Hepatocyte (in vitro differentiated cells): ENCODE measurements around the gene CRELD2. TPM values are rescaled to one million over a fixed set of nuclear protein-coding genes. Genes with fewer than 3 reads are reported as not detected.

Experiments used
- DNase-seq: peaks from one replicate; pipeline ENCODE4 v3.0.0-alpha.2; 2016; ENCODE audit warnings: low spot score
- H2AFZ ChIP-seq: fragments of 200-600 bp; sonication (generic); 2 replicates; pipeline ENCODE4 v1.6.0; 2016; ENCODE audit warnings: antibody characterized with exemption, mild to moderate bottlenecking
- H3K27ac ChIP-seq: fragments of 200-600 bp; sonication (generic); 2 replicates; pipeline ENCODE4 v1.5.1; 2016; ENCODE audit warnings: mild to moderate bottlenecking
- H3K27me3 ChIP-seq: fragments of 200-600 bp; sonication (generic); 2 replicates; pipeline ENCODE4 v1.6.1; 2016
- H3K36me3 ChIP-seq: fragments of 200-600 bp; sonication (generic); replicated peaks from 2 replicates; pipeline ENCODE4 v1.5.1; 2016; ENCODE audit warnings: low read depth; ENCODE audit not compliant: insufficient read depth
- H3K4me1 ChIP-seq: fragments of 200-600 bp; sonication (generic); 2 replicates; pipeline ENCODE4 v1.5.1; 2016; ENCODE audit warnings: mild to moderate bottlenecking, moderate library complexity; ENCODE audit not compliant: insufficient read depth
- H3K4me2 ChIP-seq: fragments of 200-600 bp; sonication (generic); 2 replicates; pipeline ENCODE4 v1.6.0; 2016
- H3K4me3 ChIP-seq: fragments of 200-600 bp; sonication (generic); 2 replicates; pipeline ENCODE4 v1.5.1; 2016; ENCODE audit warnings: mild to moderate bottlenecking
- H3K79me2 ChIP-seq: fragments of 200-600 bp; sonication (generic); 2 replicates; pipeline ENCODE4 v1.6.0; 2017; ENCODE audit warnings: mild to moderate bottlenecking
- H3K9me2 ChIP-seq: fragments of 200-600 bp; sonication (generic); replicated peaks from 2 replicates; pipeline ENCODE4 v1.6.0; 2017; ENCODE audit warnings: mild to moderate bottlenecking; ENCODE audit not compliant: insufficient read depth
- H3K9me3 ChIP-seq: fragments of 200-600 bp; sonication (generic); 2 replicates; pipeline ENCODE4 v1.5.1; 2016; ENCODE audit warnings: low read depth, mild to moderate bottlenecking
- H4K20me1 ChIP-seq: fragments of 200-600 bp; sonication (generic); 2 replicates; pipeline ENCODE4 v1.6.0; 2016; ENCODE audit warnings: mild to moderate bottlenecking; ENCODE audit not compliant: insufficient read depth, poor library complexity, severe bottlenecking
- CTCF ChIP-seq: fragments of 200-600 bp; sonication (generic); IDR thresholded peaks from 2 replicates; pipeline ENCODE4 v1.5.1; 2016; ENCODE audit warnings: antibody characterized with exemption, mild to moderate bottlenecking; ENCODE audit not compliant: poor library complexity
- EZH2 ChIP-seq: fragments of 200-600 bp; sonication (generic); IDR thresholded peaks from 2 replicates; pipeline ENCODE4 v1.6.1; 2016; ENCODE audit warnings: antibody characterized with exemption, mild to moderate bottlenecking, borderline replicate concordance
- EZH2phosphoT487 ChIP-seq: fragments of 200-600 bp; sonication (generic); IDR thresholded peaks from one replicate; pipeline ENCODE4 v1.6.1; 2018; ENCODE audit warnings: antibody characterized with exemption, mild to moderate bottlenecking, low read depth, moderate library complexity; ENCODE audit not compliant: unreplicated experiment, severe bottlenecking
- WGBS: methylation state at CpG from one replicate; pipeline ENCODE4 v1.1.6; 2016; ENCODE audit warnings: low lambda C conversion rate; ENCODE audit errors: missing lambda C conversion rate; 5-methylcytosine and 5-hydroxymethylcytosine counted together
- polyA plus RNA-seq: library from polyadenylated mRNA; unstranded; fragments of >200 nt; fragmentation: Nextera tagmentation; extraction: Ambion mirVana; gene quantifications from 2 replicates; pipeline ENCODE4 v1.2.1, GENCODE V29; 2016
- total RNA-seq: library from RNA; depleted of rRNA; stranded (reverse); fragments of >200 nt; gene quantifications from 2 replicates; pipeline ENCODE4 v1.2.3, GENCODE V29; 2014

Gene CRELD2
- total and polyA plus RNA-seq, 2 experiments from 2014 or later, result 79.7 to 129 TPM

- peaks cover 7% of the 10 kb centered on the region for H3K9me3 ChIP-seq
- no peak overlapping the region for H3K4me3 ChIP-seq
- H3K36me3 ChIP-seq, result no peaks in the 10 kb centered on the region
- H4K20me1 ChIP-seq, result peaks cover 3% of the 10 kb centered on the region
- no peak for TF ChIP-seq EZH2
- TF ChIP-seq CTCF, result no peak
- no peak for TF ChIP-seq EZH2phosphoT487
- H3K4me2 ChIP-seq, result no peak overlapping the region
- H3K9me2 ChIP-seq, result no peaks in the 10 kb centered on the region
- peaks cover 97% of the 10 kb centered on the region for H3K79me2 ChIP-seq
- H3K27ac ChIP-seq, result no peak overlapping the region
- H3K27me3 ChIP-seq, result no peaks in the 10 kb centered on the region
- H3K4me1 ChIP-seq, result no peaks in the 10 kb centered on the region
- no peak for DNase-seq
- no peak overlapping the region for H2AFZ ChIP-seq
- 100% methylated on average over 4 of the region's 4 CpGs for WGBS
Observed at GRCh38 chr22:49871482-49871881, 47.0 kb upstream of the CRELD2 start.

- H4K20me1 ChIP-seq, result peaks cover 3% of the 10 kb centered on the region
- H3K4me2 ChIP-seq, result no peak overlapping the region
- H3K79me2 ChIP-seq, result peaks cover 97% of the 10 kb centered on the region
- TF ChIP-seq CTCF (no peak), EZH2phosphoT487 (no peak), EZH2 (no peak)
- 95% methylated on average over 7 of the region's 7 CpGs for WGBS
- H3K9me3 ChIP-seq, result peaks cover 7% of the 10 kb centered on the region
- no peak for DNase-seq
- H3K27me3 ChIP-seq, result no peaks in the 10 kb centered on the region
- no peaks in the 10 kb centered on the region for H3K9me2 ChIP-seq
- no peak overlapping the region for H3K4me3 ChIP-seq
- no peaks in the 10 kb centered on the region for H3K36me3 ChIP-seq
- H2AFZ ChIP-seq, result no peak overlapping the region
- H3K27ac ChIP-seq, result no peak overlapping the region
- no peaks in the 10 kb centered on the region for H3K4me1 ChIP-seq
Observed at GRCh38 chr22:49872347-49872746, 46.1 kb upstream of the CRELD2 start.

GRCh38 chr22:49873228-49873940 is 45.0 kb upstream of the CRELD2 start:
- DNase-seq, result no peak
- peaks cover 3% of the 10 kb centered on the region for H4K20me1 ChIP-seq
- WGBS, result 93% methylated on average over 15 of the region's 16 CpGs
- H3K4me1 ChIP-seq, result no peaks in the 10 kb centered on the region
- no peak overlapping the region for H3K4me3 ChIP-seq
- H3K9me2 ChIP-seq, result no peaks in the 10 kb centered on the region
- no peak overlapping the region for H3K4me2 ChIP-seq
- peaks cover 97% of the 10 kb centered on the region for H3K79me2 ChIP-seq
- peaks cover 7% of the 10 kb centered on the region for H3K9me3 ChIP-seq
- no peak overlapping the region for H2AFZ ChIP-seq
- TF ChIP-seq CTCF, result no peak
- TF ChIP-seq EZH2phosphoT487, result no peak
- no peak for TF ChIP-seq EZH2
- H3K27ac ChIP-seq, result no peak overlapping the region
- H3K27me3 ChIP-seq, result no peaks in the 10 kb centered on the region
- no peaks in the 10 kb centered on the region for H3K36me3 ChIP-seq
